Smooth muscle cell (in vitro differentiated cells): ENCODE data around the gene RBAK. TPM values are rescaled to one million over a fixed set of nuclear protein-coding genes. Genes with fewer than 3 reads are reported as not detected.

Source experiments
- DNase-seq: peaks from one replicate; lab custom pipeline; 2025; ENCODE audit not compliant: unreplicated experiment; lab: John Stamatoyannopoulos, UW
- H2AFZ ChIP-seq: fragments of 200-600 bp; sonication (generic); 2 replicates; pipeline ENCODE4 v1.6.0; 2016; ENCODE audit warnings: antibody characterized with exemption, low read depth, mild to moderate bottlenecking
- H3F3A ChIP-seq: fragments of 200-600 bp; sonication (generic); 2 replicates; pipeline ENCODE4 v1.6.0; 2017; ENCODE audit warnings: antibody characterized with exemption, low read depth
- H3K27ac ChIP-seq: fragments of 200-600 bp; sonication (generic); 2 replicates; pipeline ENCODE4 v1.5.1; 2016; ENCODE audit warnings: low read depth, mild to moderate bottlenecking
- H3K27me3 ChIP-seq: fragments of 200-600 bp; sonication (generic); 2 replicates; pipeline ENCODE4 v1.6.1; 2016; ENCODE audit warnings: low read depth, mild to moderate bottlenecking
- H3K36me3 ChIP-seq: fragments of 200-600 bp; sonication (generic); 2 replicates; pipeline ENCODE4 v1.5.1; 2016; ENCODE audit warnings: low read depth
- H3K4me1 ChIP-seq: fragments of 200-600 bp; sonication (generic); 2 replicates; pipeline ENCODE4 v1.5.1; 2016; ENCODE audit warnings: low read depth
- H3K4me2 ChIP-seq: fragments of 200-600 bp; sonication (generic); 2 replicates; pipeline ENCODE4 v1.6.0; 2016; ENCODE audit warnings: mild to moderate bottlenecking
- H3K4me3 ChIP-seq: fragments of 200-600 bp; sonication (generic); 2 replicates; pipeline ENCODE4 v1.5.1; 2016; ENCODE audit warnings: mild to moderate bottlenecking
- H3K79me2 ChIP-seq: fragments of 200-600 bp; sonication (generic); 2 replicates; pipeline ENCODE4 v1.6.0; 2016; ENCODE audit warnings: low read depth, mild to moderate bottlenecking
- H3K9ac ChIP-seq: fragments of 200-600 bp; sonication (generic); 2 replicates; pipeline ENCODE4 v1.6.0; 2016; ENCODE audit warnings: low read depth
- H3K9me3 ChIP-seq: fragments of 200-600 bp; sonication (generic); replicated peaks from 2 replicates; pipeline ENCODE4 v1.5.1; 2016; ENCODE audit warnings: low read depth
- H4K20me1 ChIP-seq: fragments of 200-600 bp; sonication (generic); 2 replicates; pipeline ENCODE4 v1.6.0; 2016; ENCODE audit warnings: low read depth
- WGBS: methylation state at CpG from one replicate; pipeline ENCODE4 v1.1.7; 2016; ENCODE audit warnings: low lambda C conversion rate; 5-methylcytosine and 5-hydroxymethylcytosine counted together
- polyA plus RNA-seq: library from polyadenylated mRNA; unstranded; fragments of >200 nt; fragmentation: Nextera tagmentation; extraction: Ambion mirVana; gene quantifications from 2 replicates; pipeline ENCODE4 v1.2.1, GENCODE V29; 2016
- total RNA-seq: library from RNA; depleted of rRNA; stranded (reverse); fragments of >200 nt; gene quantifications from 2 replicates; pipeline ENCODE4 v1.2.3, GENCODE V29; 2014
- TF ChIP-seq, protein P1 (sequence below): fragments of 200-600 bp; sonication (generic); IDR thresholded peaks from 2 replicates; pipeline ENCODE4 v1.5.1; 2017; ENCODE audit warnings: borderline replicate concordance, mild to moderate bottlenecking, antibody characterized with exemption; ENCODE audit not compliant: insufficient read depth, poor library complexity, severe bottlenecking

Gene RBAK
- total and polyA plus RNA-seq, 2 experiments from 2014 or later: 2.6 to 13.1 TPM

DNA sequence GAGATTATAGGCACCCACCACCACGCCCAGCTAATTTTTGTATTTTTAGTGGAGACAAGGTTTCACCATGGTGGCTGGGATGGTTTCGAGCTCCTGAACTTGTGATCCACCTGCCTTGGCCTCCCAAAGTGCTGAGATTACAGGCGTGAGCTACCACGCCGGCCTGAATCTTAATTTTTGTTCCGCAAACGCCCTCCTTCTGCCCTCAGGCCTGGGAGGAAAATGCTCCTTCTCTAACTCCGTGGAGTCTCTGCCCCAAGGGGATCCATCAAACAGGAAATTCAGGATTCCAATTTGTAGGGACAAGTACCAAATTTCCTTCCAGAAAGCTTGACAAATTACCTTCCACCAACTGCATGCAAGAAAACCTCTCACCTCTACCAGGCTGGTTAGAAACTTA is 43.2 kb downstream of the RBAK start:
- Histone ChIP-seq H2AFZ (no peak overlapping the region), H3K27me3 (peaks cover 20% of the 10 kb centered on the region), H3K36me3 (no peaks in the 10 kb centered on the region), H4K20me1 (no peaks in the 10 kb centered on the region), H3K79me2 (no peaks in the 10 kb centered on the region), H3K27ac (no peak overlapping the region), H3K9ac (no peak overlapping the region), H3F3A (no peaks in the 10 kb centered on the region), H3K4me2 (no peak overlapping the region), H3K9me3 (no peaks in the 10 kb centered on the region), H3K4me3 (no peak overlapping the region), H3K4me1 (no peaks in the 10 kb centered on the region)
- 62% methylated on average over 8 of the region's 8 CpGs for WGBS
- no peak for DNase-seq
- TF ChIP-seq, protein P1, sequence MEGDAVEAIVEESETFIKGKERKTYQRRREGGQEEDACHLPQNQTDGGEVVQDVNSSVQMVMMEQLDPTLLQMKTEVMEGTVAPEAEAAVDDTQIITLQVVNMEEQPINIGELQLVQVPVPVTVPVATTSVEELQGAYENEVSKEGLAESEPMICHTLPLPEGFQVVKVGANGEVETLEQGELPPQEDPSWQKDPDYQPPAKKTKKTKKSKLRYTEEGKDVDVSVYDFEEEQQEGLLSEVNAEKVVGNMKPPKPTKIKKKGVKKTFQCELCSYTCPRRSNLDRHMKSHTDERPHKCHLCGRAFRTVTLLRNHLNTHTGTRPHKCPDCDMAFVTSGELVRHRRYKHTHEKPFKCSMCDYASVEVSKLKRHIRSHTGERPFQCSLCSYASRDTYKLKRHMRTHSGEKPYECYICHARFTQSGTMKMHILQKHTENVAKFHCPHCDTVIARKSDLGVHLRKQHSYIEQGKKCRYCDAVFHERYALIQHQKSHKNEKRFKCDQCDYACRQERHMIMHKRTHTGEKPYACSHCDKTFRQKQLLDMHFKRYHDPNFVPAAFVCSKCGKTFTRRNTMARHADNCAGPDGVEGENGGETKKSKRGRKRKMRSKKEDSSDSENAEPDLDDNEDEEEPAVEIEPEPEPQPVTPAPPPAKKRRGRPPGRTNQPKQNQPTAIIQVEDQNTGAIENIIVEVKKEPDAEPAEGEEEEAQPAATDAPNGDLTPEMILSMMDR: no peak

DNA sequence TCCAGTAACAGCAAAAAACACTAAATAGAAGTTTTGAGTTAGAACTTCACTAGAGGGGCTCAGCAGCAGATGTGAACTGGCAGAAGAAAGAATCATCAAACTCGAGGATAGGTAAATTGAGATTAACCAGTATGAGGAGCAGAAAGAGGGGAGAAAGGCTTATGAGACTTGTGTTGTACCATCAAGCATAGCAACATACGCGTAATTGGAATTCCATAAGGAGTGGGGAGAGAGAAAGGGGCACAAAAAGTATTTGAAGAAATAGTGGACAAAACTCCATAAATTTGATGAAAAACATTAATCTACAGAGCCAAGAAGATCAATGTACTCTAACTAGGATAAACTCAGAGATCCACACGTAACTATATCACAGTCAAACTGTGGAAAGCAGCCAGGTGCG is 48.3 kb downstream of the RBAK start:
- H3K4me1 ChIP-seq: no peaks in the 10 kb centered on the region
- no peak overlapping the region for H3K27ac ChIP-seq
- H3K79me2 ChIP-seq: no peaks in the 10 kb centered on the region
- no peaks in the 10 kb centered on the region for H3K27me3 ChIP-seq
- no peaks in the 10 kb centered on the region for H3F3A ChIP-seq
- TF ChIP-seq, protein P1: no peak
- H3K36me3 ChIP-seq: no peaks in the 10 kb centered on the region
- no peak overlapping the region for H3K4me2 ChIP-seq
- no peak overlapping the region for H2AFZ ChIP-seq
- peaks cover 5% of the 10 kb centered on the region for H3K9me3 ChIP-seq
- 58% methylated on average over 5 of the region's 5 CpGs for WGBS
- no peak for DNase-seq
- no peaks in the 10 kb centered on the region for H4K20me1 ChIP-seq
- no peak overlapping the region for H3K9ac ChIP-seq
- no peak overlapping the region for H3K4me3 ChIP-seq

DNA sequence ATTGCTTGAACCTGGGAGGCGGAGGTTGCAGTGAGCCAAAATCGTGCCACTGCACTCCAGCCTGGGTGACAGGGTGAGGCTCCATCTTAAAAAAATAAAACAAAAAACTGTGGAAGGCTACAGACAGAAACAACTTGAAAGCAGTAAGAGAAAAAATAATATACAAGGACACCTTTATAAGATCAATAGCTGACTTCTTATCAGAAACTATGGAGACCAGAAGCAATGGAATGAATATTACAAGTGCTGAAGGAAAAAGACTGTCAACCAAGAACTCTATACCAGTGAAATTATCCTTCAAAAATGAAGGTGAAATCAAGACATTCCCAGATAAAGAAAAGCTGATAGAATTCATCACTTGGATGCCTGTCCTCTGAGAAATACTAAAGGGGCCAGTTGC is 49.0 kb downstream of the RBAK start:
- Histone ChIP-seq H2AFZ (no peak overlapping the region), H3K4me2 (no peak overlapping the region), H3F3A (no peaks in the 10 kb centered on the region), H3K36me3 (no peaks in the 10 kb centered on the region), H3K4me1 (no peaks in the 10 kb centered on the region), H3K27me3 (no peaks in the 10 kb centered on the region), H3K4me3 (no peak overlapping the region), H3K9ac (no peak overlapping the region), H3K27ac (no peak overlapping the region), H3K9me3 (peaks cover 5% of the 10 kb centered on the region), H4K20me1 (no peaks in the 10 kb centered on the region), H3K79me2 (no peaks in the 10 kb centered on the region)
- DNase-seq: no peak
- WGBS: 90% methylated on average over 2 of the region's 2 CpGs
- TF ChIP-seq, protein P1: no peak

DNA sequence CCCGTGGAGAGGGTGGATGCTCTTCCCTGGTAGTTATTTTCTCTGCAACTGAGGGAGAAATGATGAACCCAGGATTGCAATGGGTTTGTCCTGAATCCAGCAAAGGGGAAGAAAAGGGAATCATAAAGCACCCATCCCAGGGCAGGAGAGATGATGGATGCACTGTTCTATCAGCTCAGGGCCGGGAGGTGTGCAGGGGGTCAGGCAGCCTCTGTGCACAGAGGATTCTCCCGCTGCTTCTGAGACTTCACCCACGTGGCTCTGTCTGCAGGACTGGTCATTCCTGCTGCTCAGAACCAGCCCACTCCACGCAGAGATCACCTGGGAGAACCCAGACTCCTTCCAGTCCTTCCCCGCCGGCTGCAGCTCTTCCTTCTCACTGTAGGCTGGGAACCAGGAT is 70.7 kb downstream of the RBAK start:
- no peak for DNase-seq
- Histone ChIP-seq H3F3A (no peaks in the 10 kb centered on the region), H3K36me3 (no peaks in the 10 kb centered on the region), H3K79me2 (no peaks in the 10 kb centered on the region), H3K4me3 (no peak overlapping the region), H2AFZ (no peak overlapping the region), H3K9me3 (no peaks in the 10 kb centered on the region), H3K4me1 (no peaks in the 10 kb centered on the region), H3K27ac (no peak overlapping the region), H3K27me3 (no peaks in the 10 kb centered on the region), H3K9ac (no peak overlapping the region), H4K20me1 (no peaks in the 10 kb centered on the region), H3K4me2 (no peak overlapping the region)
- TF ChIP-seq, protein P1: no peak
- WGBS: 81% methylated on average over 7 of the region's 7 CpGs
